Esophagus muscularis mucosa (tissue), 4 donors: Measurements from ENCODE around the gene RPRD1B.

Experiments used
- CTCF ChIP-seq, 3 experiments: fragments of 200-600 bp in 2 of 3; fragments of 450-650 bp in 1 of 3; sonication (generic) in 2 of 3; IDR thresholded peaks; one replicate each; pipeline ENCODE4 v1.5.1; 2017 to 2019; ENCODE audit warnings: antibody characterized with exemption in 3 of 3, mild to moderate bottlenecking in 2 of 3, moderate library complexity in 1 of 3
- EP300 ChIP-seq: sonication (generic); formaldehyde crosslinking; IDR thresholded peaks from one replicate; pipeline ENCODE4 v1.6.1; 2017; ENCODE audit warnings: antibody characterized with exemption
- POLR2AphosphoS5 ChIP-seq, 2 donors: sonication (generic); formaldehyde crosslinking; IDR thresholded peaks; one replicate each; pipeline ENCODE4 v1.6.1; 2017; ENCODE audit warnings: antibody characterized with exemption in 2 of 2

DNA sequence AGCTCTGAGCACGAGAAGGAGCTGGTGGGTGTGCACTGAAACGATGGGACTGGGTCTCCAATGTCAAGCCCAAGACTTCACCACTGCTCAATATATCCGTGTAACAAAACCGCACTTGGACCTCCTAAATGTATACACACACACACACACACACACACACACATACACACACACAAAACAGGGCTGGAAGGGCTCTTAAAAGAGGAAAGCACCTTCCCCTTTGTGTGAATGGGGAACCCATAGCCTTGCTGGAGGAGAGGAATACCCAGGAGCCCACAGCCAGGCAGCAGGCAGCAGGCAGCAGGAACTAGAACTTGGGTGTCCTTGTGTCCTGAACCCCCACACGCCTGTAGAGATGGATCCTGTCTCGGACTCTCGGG, 101.7 kb downstream of the RPRD1B start:
- TF ChIP-seq CTCF (IDR thresholded peaks at IDR 0.05) (no peak), EP300 (no peak), POLR2AphosphoS5 (IDR thresholded peaks at IDR 0.05) (no peak)
